Effector CD4-positive, alpha-beta T cell (primary cell): ENCODE measurements around the gene FXYD2.
"Not testable (repeated sequence)": the region's sequence is repeated elsewhere in the genome, so short reads cannot be mapped to it uniquely, and the experiment has no call there.

ENCODE experiments used
- DNase-seq: peaks from one replicate; pipeline ENCODE4 v3.0.0-alpha.2; 2020

The FXYD2 gene

DNA sequence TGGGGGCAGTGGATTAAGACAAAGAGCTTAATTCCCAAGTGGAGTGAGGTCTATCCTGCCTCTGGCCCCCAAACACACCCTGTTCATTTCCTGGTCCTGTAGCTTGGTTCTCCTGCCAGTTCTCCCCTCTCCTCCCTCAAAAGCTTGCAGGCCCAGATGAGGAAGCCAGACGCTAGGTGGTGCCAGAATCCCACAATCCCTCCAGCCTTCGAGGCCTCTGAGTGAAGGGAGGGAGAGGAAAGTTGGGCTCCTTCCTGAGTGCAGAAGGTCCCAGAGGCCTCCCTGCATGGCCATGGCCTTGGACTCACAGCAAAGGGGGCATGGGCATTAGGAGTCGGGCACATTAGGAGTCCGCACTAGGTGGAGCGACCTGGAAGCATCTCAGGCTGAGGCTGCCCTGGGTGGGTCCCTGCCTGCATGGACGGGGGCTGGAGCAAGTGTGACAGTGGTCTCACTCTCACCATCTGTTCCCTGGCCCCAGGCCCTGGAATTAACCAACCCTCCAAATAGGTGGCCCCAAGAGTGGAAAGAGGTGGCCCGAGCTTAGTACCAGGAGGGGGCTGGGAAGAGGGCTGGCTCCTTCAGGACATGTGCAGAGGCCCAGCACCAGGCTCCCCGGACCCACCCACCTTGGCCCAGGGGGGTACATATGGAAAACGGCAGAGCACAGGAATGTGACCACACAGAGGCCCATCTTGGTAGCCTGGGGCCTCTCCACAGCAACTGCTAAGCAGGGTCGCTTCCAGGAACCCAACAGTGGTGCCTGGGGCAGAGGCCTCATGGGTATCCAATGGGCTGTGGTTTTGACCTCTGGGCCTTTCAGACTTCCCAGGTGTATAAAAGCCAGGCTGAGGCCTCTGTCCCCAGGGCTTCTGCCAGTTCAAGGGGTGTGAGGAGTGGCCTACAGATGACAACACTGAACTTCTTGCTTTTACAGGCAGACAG is 5.2 kb downstream of the FXYD2 start:
- DNase-seq: no peak

DNA sequence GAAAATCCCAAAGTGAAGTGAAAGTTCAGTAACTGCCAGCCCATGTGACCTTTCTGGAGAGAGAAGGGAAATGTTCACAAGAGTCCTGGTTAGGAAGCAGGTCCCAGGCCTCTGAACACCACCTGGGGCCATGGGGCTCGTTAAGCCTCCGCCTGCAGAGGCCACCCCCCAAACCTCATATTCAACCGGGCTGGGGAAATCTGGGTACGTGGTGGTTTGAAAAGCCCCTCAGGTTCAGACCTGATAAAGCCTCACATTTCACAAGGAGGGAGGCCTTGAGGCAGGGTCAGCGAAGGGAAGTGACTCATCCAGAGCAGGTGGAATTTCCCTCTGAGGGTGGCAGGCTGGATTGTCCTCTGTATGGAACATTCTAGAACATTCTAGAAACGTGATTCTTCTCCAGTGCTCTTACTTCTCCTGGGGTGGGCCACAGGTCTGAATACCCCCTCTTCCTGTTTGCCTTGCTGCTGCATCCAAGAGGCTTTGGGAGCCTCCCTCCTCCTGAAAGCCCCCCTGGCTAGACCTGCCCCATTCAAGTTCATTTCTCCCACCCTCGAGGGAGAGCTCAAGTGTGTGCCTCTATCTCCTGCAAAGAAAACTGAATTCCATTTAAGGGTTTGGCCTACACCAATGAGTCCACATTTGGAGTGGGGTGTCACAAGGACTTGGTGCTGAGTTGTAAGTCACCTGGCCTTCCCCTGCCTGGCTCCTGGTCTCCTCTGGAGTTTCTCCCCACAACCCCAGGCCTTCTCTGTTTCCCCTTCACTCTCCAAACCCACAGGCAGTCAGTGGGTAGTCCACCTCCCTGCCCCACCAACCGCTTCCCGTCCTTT is 6.3 kb downstream of the FXYD2 start:
- DNase-seq: peak; percentile 18

DNA sequence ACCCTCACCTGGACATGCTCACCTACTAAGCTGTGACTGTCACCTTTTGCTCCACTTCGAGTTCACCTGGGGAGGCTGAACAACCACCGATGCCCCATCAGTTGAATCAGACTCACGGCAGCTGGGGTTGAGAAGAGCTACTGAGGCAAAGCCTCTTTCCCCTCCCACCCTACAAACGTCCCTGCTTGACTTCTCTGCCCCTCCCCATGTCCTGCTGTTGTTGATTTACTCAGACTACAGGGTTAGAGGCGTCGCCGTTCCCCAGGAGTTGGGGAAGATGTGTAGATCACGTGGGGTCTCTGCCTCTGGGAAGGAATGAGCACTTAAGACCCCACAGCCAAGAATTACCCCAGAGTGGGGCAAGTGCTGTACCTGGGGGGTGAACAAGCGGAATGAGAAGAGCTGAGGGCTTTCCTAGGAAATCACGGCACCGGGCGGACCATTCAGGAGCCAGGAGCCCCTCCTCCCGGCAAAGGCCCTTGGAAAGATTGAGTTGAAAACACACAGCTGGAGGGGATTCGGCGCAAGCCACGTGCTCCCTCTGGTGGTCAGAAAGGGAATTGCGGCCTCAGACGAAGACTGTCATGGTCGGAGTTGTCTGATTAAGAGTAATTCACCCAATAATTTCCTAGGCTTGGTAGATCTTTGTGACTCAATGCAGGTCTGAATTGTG is 7.0 kb downstream of the FXYD2 start:
- DNase-seq: peak; percentile 79

DNA sequence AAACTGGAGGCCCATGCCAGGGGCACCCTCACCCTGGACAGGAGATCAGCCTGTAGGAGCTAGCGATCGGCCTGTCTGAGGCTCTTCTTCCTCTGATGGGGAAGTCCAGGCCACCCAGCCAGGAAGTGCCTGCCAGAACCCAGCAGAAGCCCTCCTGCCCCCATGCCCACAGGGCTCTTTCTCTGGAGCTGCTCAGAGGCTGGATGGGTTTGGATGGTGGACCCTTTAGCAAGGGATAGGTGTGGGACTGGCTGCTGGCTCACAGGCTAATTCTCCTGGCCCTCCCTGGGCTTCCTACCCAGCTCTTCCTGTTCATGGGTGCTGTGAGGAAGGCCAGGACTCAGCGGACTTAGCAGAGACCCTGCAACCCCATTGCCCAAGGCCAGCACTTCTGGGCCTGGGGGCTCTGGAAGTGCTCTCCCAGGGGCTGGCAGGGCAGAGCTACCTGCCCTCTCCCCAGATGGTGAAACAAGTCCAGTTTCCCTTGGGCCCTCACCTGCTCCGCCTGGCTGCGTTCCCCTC is 7.6 kb downstream of the FXYD2 start:
- DNase-seq: no peak

DNA sequence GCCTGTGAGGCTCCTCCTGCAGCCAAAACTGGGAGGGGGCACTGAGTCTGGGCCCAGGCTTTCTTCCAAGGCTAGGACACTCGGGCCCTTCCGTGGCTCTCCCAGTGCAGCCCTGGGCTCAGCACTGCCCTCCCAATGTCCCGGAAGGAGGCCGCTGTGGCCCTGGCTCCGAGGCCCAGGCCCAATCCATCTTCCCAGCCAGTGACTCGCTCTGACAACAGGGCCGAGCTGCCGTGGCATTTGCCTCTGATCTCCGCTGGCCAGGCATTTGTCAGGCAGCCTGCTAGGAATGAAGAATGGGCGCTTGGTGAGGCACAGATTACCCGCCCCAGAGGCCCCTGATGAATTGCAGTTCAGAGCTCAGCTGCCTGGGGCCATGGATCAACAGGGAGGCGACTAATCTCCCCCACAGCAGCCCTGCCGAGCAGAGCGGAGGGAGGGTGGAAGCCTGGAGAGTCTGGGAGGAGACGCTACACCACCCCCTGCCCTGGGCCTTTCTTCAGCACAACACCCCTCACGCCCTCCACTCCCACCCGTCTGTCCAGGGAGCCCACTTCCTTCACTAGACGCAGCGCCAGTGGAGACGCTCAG is 8.3 kb downstream of the FXYD2 start:
- DNase-seq: no peak

DNA sequence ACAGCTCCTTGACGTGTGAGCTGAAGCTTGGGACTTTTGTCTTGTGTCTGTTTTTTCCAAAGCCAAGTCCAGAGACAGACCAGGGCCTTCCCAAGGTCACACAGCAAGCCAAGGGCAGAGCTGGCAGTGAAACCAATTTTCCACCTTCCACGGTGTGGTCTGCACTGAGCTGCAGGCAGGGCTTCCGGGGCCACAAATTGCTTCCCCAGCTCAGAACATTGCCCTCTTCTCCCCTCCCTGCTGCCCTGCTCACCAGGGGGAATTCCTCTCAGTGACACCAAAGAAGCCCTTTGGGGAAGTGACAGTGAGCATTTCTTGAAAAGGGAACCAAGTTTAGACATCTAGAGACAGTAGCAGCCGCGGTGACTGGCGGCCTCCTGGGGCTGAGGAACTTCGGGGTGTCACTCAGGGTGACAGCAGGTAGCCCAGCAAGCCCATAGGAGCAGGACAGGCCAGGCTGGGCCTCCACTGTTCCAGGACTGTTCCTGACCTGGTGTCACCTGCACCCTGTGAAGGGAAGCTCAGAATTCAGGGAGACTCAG is 9.2 kb downstream of the FXYD2 start:
- peak; percentile 65 for DNase-seq

DNA sequence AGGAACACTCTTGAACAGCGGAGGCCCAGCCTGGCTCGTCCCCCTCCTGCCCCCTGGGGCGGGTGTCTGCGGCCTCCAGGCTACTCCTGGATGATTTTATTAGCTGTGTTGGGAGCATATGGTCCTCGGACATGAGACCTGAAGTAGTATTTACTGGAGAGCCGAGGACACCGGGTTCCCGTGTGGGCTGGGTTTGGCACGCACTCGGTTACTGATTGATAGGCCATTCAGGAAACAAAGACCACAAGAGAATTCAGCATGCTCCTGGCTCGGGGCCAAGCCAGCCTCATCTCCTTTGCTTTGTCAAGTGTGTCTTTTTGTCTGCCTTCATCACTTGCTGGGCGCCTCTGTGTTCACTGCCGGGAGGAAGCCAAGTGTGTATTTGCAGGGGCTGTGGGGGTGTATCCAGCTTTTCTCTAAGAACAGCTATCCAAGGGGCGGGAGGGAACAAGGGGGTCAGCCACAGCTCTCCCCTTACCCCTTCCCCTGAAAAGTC is 9.7 kb downstream of the FXYD2 start:
- peak; percentile 75 for DNase-seq

DNA sequence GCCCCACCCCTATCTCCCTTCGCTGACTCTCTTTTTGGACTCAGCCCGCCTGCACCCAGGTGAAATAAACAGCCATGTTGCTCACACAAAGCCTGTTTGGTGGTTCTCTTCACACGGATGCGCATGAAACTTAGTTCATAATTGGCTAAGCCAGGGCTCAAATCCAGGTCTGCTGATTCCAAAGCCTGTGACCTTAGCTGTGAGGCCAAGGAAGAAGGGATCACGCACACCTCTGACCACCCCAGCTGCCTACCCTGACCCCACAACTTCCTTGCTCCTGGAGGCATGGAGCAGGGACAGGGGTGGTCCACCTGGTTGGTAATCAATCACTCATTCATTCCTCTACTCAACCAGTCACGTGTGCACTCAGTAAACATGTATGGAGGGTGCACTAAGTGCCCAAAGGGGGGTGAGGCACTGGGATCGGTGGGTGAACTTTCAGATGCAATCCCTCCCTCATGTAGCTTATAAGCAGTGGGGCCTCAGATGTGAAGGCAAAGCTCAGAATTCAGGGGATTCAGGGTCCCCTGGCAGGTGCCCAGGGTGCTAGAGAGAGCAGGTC is 10.3 kb downstream of the FXYD2 start:
- no peak for DNase-seq

DNA sequence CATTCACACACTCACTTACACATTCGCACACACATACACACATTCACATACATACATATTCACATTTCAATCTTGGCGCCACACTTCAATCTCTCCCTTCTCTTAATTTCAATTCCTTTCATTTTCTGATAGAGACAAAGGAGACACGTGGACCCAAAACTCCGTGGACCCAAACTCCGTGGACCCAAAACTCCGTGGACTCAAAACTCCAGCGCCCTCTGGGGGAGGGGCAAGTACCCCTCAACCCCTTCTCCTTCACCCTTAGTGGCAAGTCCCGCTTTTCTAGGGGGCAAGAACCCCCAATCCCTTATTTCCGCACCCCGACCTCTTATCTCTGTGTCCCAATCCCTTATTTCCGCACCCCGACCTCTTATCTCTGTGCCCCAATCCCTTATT is 14.5 kb downstream of the FXYD2 start:
- not testable (repeated sequence) for DNase-seq

DNA sequence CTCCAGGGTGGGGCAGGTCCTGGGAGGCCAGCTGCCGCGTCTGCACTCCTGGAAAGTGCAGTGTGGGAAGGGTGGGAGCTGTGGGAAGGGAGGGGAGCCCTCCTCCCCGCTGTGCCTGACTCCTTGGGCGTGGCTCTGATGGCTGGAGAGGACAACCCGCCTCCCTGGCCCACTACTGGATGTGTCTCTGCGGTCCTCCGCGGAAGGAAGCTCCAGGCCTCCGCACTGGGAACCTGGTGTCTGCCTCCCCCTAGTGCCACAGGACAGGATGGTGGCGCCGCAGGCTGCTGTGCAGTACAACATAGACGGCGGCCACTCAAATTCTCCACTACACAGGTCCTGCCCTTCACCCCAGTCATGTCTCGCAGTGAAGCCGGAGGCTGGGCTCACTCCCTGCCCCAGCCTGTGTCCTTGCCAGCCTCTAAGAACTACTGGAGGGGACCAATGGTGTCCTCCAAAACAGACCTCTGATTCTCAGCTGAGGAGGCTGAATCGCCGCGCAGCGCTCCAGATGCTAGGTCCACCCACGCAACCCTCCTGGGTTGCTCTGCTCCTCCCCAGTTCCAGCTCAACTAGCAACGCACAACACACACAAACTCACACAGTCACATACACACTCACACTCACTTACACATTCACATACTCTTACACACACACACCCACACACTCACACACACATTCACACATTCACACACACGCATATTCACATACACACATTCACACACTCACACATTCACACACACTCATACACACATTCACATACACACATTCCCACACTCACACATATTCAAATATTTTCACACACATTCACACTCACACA is 15.1 kb downstream of the FXYD2 start:
- no peak for DNase-seq

DNA sequence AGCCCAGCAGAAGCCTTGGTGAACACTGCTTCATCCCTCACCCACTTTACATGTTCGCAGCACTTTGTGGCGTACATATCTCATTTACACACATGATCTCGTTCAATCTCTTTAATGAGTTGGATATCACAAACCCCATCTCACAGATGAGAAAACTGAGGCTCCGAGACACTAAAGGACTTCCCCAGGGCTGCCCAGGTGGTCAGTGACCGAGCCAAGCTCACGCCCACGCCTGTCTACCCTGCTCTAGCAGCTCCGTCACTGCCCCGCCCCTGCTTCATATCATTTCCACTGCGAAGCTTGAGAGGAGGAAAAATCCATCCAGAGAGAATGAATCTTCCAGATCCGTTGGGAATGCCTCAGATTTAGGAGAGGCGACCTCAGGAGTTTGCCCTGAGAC is 15.8 kb downstream of the FXYD2 start:
- no peak for DNase-seq

DNA sequence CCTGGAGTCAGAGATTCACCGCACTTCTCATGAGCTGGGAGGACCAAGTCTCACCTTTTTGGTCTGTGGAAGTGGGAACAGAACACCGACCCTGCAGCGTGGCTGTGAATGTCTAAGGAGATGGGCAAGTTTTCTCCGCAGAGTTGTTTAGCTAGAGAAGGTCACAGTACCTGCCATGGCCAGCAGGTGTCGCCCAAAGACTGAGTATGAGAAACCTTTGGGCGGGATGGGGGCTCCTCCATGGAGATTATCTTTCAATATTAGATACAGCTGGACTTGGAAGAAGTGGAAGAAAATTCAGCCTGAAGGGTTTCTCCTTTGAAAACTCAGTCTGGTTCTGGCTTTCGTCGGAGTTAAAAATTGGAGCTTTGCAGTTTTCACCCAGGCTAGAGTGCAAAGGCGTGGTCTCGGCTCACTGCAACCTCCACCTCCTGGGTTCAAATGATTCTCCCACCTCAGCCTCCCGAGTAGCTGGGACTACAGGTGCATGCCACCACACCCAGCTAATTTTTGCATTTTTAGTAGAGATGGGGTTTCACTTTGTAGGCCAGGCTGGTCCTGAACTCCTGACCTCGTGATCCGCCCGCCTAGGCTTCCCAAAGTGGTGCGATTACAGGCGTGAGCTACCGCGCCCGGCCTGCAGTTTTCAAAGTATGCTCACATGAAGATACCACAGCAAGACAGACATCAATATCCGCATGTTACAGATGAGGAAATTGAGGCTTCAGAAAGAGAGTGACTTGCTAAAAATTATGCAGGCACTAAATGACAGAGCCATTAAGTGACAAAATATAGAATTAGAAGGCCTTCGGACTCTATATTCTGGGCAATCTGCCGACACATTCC is 16.8 kb downstream of the FXYD2 start:
- peak; percentile 74 for DNase-seq

DNA sequence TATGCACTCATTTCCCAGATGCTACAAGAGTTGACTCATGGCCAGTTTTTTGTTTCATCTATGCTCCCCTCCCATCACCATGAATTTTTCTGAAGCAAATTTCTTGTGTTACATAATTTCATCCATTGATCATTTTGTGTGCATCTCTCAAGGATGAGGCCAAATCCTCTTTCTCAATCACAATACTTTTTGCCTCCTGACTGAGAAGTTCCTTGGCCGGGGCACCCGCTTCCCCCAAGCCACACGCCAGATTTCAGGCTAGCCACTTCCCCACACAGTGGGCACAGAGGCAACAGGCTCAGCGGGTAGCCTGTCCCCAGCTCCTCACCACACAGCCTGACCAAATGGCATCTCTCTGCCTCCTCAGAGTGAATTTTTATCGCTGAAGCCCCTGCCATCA is 17.7 kb downstream of the FXYD2 start:
- DNase-seq: no peak

DNA sequence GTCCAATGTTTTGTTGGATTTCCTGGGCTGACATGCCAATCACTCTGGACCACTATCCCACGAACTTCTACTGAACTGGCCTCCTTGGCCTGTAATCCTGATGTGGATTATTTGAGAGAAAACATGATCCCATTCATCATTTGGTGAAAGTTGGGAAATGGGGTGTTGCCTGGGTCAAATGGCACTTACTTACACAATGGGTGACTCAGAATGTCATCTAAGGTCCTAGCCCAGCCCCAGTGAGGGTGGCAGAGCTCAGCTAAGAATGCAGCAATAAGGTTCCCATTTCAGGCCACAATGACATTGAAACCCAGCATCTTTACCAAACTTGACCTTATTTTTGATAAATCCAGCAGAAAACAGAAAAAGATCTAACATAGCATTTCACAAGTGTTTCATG is 19.5 kb downstream of the FXYD2 start:
- no peak for DNase-seq

DNA sequence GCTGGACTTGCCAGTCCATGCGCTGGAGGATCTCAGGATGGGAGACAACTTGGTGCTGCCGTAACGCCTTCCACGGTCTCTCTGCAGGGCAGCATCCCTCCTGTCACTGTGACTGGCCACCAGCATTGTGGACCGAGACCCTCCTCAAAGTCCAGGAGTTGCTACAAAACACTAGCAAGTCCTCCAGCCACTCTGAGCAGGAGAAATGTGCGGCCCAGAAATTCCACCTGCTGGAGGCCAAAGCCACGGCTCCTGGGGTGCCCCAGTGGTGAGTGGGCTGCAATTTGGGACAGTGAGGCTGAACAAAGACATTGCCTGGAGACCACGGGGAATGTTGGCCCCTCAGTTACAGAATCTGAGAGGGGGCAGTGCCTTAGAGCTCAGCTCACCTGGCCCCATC is 20.6 kb downstream of the FXYD2 start:
- DNase-seq: no peak

DNA sequence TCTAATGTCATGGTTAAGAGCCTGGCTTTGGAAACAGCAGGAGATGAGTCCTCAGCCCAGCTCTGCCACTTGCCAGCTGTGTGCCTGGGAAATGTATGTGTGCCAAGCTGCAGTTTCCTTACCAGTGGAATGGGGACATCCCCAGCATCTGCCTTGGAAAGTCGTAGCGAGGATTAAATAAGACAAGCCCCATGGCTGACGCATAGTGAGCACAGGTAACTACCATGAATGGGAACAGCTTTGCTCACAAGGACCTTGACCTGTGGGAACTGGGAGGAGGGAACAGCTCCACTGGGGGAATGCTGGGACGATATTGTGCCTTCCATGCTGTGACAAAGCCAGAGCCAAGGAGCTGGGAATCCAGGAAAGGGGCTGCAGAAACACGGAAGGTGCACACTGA is 24.9 kb downstream of the FXYD2 start:
- no peak for DNase-seq

DNA sequence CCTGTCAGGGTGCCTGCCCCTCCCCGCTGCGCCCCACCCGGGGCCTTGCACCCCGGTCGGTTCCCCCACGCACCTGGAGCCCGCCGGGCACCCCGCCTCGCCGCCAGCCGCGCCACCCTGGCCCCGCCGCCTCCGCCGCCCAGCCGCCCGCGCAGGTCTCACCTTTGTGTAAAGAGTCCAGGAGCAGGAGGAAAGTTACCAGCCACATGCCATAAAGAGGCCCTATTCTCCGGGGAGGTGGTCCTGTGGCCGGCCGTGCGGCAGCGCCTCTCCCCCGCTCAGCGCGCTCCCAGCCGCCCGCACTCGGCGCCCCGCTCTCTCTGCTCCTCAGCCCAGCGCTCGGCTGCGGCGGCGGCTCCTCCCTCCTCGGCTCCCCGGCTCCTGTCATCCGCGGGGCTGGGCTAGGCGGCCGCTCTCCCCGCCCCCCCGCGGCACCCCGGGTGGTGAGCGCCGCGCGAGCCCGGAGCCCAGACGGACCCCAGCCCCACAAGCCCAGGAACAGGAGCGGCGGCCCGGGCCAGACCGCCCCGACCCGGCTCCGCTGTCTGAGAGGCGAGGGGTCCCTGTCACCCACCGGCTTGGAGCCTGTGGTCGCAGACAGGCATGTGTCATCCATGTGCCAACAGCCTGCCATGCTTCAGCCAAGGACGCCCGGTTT is 27.5 kb downstream of the FXYD2 start, which contains the start of gene DSCAML1:
TSS of gene DSCAML1 (minus strand) at position 345 of the 658 bp plus-strand sequence. CDS start at position 208, 137 bp downstream.
- peak; percentile 24 for DNase-seq

DNA sequence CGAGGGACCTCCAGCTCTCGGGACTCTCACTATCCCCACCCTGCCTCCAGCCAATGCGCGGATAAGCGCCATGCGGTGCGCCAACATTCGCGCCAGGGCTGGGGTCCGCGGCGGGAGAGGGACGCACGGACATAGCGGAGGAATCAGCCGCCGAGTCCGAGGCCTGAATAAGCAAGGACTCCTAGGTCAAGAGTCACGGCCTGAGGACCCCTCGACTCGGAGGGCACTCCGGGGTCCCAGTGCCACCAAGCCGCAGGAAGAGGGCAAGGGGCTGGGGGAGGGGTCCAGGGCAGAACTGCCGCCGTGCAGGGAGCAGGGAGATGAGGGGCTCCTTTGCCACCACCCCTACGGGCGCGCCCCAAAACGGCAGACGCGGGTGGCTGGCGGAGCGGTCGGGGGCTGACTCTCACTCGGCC is 28.1 kb downstream of the FXYD2 start:
- no peak for DNase-seq
